Measurements from ENCODE around the gene MED31.
A peak's percentile ranks its signal among the peaks of the same experiment; 100 is the strongest.
"Not testable (repeated sequence)": the region's sequence is repeated elsewhere in the genome, so short reads cannot be mapped to it uniquely, and the experiment has no call there.

The MED31 gene

DNA sequence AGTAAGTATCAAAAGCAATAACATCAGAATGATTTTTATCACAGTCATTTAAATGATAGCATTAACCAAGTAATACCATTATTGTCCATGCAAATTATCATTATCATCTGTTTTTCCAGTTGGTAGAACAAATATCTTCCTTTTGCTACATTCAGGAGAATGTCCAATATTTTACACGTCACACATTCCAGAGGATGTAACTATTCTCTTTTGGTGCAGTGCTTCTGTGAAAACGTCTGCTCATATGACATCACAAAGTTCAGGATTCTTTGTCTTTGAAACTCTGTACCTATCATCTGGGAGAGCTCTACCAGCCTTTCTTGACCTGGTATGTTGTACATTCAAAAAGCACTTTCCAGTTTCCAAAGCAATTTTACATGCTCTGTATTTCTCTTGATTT, 54.9 kb downstream of the MED31 start:
- H3K27ac ChIP-seq (ENCODE audit: poor library complexity, severe bottlenecking), result no peak overlapping the region
- no peaks in the 10 kb centered on the region for H3K9me3 ChIP-seq (ENCODE audit: severe bottlenecking)
- TF ChIP-seq, protein P1, sequence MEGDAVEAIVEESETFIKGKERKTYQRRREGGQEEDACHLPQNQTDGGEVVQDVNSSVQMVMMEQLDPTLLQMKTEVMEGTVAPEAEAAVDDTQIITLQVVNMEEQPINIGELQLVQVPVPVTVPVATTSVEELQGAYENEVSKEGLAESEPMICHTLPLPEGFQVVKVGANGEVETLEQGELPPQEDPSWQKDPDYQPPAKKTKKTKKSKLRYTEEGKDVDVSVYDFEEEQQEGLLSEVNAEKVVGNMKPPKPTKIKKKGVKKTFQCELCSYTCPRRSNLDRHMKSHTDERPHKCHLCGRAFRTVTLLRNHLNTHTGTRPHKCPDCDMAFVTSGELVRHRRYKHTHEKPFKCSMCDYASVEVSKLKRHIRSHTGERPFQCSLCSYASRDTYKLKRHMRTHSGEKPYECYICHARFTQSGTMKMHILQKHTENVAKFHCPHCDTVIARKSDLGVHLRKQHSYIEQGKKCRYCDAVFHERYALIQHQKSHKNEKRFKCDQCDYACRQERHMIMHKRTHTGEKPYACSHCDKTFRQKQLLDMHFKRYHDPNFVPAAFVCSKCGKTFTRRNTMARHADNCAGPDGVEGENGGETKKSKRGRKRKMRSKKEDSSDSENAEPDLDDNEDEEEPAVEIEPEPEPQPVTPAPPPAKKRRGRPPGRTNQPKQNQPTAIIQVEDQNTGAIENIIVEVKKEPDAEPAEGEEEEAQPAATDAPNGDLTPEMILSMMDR (IDR thresholded peaks at IDR 0.05; ENCODE audit: poor library complexity, severe bottlenecking), result no peak
- DNase-seq (ENCODE audit: low spot score) (no peak), ATAC-seq (ENCODE audit: low read depth) (no peak)
- H3K36me3 ChIP-seq (ENCODE audit: low read depth), result peaks cover 82% of the 10 kb centered on the region
- H3K27me3 ChIP-seq (ENCODE audit: insufficient read depth, poor library complexity, severe bottlenecking), result no peaks in the 10 kb centered on the region
- peaks cover 11% of the 10 kb centered on the region for H3K4me1 ChIP-seq (ENCODE audit: insufficient read depth, poor library complexity, severe bottlenecking)
- no peak overlapping the region for H3K4me3 ChIP-seq (ENCODE audit: severe bottlenecking)

DNA sequence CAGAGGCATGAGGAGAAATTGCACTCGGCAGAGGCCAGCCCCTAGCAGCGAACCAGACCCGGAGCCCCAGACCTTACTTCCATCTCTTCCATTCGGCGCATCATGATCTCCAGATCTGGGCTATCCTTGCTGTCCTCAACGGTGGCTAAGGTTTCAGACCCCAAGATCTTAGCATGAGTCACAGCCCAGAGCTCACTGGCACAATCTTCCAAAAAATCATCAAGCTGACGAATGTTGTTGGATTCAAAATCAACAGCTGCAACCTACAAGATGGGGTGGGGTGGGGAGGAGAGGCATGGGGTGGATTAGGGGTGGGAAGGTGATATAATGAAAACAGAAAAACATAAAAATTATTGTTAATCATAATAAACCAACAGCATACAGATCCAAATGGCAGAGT, 55.3 kb downstream of the MED31 start:
- ATAC-seq (ENCODE audit: low read depth) (no peak), DNase-seq (ENCODE audit: low spot score) (no peak)
- no peaks in the 10 kb centered on the region for H3K9me3 ChIP-seq (ENCODE audit: severe bottlenecking)
- H3K27ac ChIP-seq (ENCODE audit: poor library complexity, severe bottlenecking), result no peak overlapping the region
- no peak overlapping the region for H3K4me3 ChIP-seq (ENCODE audit: severe bottlenecking)
- TF ChIP-seq, protein P1 (IDR thresholded peaks at IDR 0.05; ENCODE audit: poor library complexity, severe bottlenecking), result no peak
- H3K36me3 ChIP-seq (ENCODE audit: low read depth), result peaks cover 81% of the 10 kb centered on the region
- no peaks in the 10 kb centered on the region for H3K27me3 ChIP-seq (ENCODE audit: insufficient read depth, poor library complexity, severe bottlenecking)
- peaks cover 16% of the 10 kb centered on the region for H3K4me1 ChIP-seq (ENCODE audit: insufficient read depth, poor library complexity, severe bottlenecking)

DNA sequence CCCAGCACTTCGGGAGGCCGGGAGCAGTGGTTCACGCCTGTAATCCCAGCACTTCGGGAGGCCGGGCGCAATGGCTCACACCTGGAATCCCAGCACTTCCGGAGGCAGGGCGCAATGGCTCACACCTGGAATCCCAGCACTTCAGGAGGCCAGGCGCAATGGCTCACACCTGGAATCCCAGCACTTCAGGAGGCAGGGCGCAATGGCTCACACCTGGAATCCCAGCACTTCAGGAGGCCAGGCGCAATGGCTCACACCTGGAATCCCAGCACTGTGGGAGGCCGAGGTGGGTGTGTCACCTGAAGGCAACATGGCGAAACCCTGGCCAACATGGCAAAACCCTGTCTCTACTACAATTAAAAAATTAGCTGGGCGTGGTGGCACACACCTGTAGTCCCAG, 58.0 kb downstream of the MED31 start:
- not testable (repeated sequence) for H3K27me3 ChIP-seq (ENCODE audit: insufficient read depth, poor library complexity, severe bottlenecking); H3K9me3 ChIP-seq (ENCODE audit: severe bottlenecking); ATAC-seq (ENCODE audit: low read depth); H3K4me3 ChIP-seq (ENCODE audit: severe bottlenecking); DNase-seq (ENCODE audit: low spot score)
- Histone ChIP-seq H3K4me1 (ENCODE audit: insufficient read depth, poor library complexity, severe bottlenecking) (peaks cover 19% of the 10 kb centered on the region), H3K27ac (ENCODE audit: poor library complexity, severe bottlenecking) (peak overlapping the region; percentile 92), H3K36me3 (ENCODE audit: low read depth) (peaks cover 81% of the 10 kb centered on the region)
